NCI-H2107 treated with DMSO at 0.1 percent for 48 hours (cell line): ENCODE results near the gene DCAF15.

Experiments used
- DNase-seq: peaks from one replicate; lab custom pipeline; 2025; ENCODE audit not compliant: unreplicated experiment; lab: John Stamatoyannopoulos, UW

DCAF15 gene

GRCh38 chr19:13974073-13974472 lies 21.8 kb downstream of the DCAF15 start:
- DNase-seq, result no peak

DNA sequence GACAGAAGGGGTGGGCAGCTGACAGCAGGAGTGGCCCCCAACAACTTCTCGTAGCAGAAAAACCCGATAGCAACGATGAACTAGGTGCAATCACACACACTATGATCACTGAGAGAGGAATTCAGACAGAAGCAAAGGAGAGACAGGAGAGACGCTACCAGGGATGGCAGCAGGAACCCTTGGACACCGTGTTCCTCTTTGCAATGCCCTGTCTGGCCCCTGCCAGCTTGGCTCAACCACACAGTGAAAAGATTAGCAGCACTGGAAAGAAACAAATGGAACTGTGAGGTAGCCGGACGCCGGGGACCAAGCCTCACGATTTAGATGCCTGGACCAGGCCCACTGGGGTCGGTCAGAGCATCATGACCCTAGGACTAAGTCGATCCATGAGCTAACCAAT lies 23.6 kb downstream of the DCAF15 start:
- DNase-seq, result no peak

DNA sequence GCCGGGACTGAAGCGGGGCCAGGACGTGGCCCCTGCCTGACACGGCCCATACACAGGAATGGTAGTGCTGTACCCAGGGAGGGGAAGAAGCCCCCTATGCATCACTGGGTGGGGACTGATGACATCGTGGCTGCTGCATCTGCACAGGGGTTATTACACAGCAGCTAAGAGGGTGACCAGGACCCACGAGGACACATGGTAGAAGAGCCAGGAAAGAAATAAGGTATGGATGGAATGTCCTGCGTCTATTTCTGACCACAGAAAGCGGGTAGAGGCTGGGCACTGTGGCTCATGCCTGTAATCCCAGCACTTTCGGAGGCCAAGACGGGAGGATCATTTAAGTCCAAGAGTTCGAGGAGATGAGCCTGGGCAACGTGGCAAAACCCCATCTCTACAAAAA lies 24.1 kb downstream of the DCAF15 start:
- no peak for DNase-seq

GRCh38 chr19:13977803-13978202 lies 25.5 kb downstream of the DCAF15 start:
- no peak for DNase-seq

GRCh38 chr19:13978351-13979243 lies 26.3 kb downstream of the DCAF15 start:
- DNase-seq, result no peak

DNA sequence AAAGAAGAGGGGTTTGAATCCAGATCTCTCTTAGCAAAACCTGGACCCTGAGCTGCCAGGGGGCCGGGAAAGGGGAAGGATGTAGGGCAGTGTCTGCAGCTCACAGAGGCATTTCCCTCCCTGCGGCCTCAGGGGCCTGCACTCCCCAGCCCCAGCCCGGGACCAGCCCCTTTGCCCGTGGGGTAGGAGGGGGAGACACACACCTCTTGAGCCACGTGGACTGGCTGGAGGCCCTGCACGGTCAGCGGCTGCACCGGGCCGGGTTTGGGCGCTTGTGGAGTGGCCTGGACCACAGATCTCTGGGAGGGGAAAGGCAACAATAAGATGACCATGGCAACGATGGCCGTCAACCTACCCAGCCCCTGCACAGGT lies 26.9 kb downstream of the DCAF15 start:
- DNase-seq, result no peak

GRCh38 chr19:13979686-13980085 lies 27.4 kb downstream of the DCAF15 start:
- no peak for DNase-seq

- DNase-seq, result no peak
Measured at GRCh38 chr19:13980340-13980739, 28.0 kb downstream of the DCAF15 start.

DNA sequence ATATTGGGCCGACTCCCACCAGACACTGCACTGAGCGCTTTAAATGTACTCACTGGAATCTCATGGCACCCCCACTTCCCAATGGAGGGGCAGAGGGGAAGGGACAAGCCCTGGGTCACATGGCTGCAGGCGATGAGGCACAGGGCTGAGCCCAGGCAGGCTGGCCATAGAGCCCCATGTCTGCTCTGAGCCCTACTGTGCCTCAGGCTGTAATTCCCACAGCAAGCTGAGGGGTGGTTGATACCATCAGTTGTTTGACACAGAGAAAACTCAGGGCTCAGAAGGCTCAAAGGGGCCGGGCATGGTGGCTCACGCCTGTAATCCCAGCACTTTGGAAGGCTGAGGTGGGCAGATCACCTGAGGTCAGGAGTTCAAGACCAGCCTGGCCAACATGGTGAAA lies 28.7 kb downstream of the DCAF15 start:
- no peak for DNase-seq

DNA sequence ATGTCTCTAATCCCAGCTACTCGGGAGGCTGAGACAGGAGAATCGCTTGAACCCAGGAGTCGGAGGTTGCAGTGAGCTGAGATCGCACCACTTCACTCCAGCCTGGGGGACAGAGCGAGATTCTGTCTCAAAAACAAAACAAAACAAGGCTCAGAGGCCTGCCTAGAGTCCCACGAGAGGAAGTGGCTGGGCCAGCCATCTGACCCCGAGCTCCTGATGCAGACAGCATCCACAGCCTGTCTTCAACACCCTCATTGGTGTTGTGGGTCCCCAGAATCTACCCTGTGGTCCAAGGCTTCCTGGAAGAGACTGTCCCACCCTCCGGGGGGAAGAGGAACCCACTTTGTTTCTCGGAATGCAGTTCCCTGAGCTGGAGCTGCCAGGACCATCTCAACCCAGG lies 29.2 kb downstream of the DCAF15 start:
- DNase-seq, result no peak

GRCh38 chr19:13981988-13982501 lies 29.7 kb downstream of the DCAF15 start:
- DNase-seq, result no peak

DNA sequence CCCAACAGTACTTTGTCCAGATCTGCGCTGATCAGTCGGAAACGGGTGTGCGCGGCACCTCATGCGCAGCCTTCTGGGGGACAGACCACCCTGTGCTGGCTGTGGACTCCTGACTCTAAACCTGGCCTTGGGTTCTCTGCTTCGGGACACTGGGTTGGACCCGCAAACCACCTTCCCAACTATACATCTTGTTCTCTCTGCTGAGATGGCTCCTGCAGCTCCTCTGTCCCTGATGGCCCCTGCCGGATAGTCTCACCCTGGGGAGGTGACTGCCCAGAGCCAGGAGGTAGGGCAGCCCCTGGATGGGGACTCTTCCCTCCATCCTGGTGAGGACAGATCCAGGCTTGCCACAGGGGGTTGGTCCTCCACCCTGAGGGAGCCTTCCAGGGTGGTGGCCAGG lies 30.5 kb downstream of the DCAF15 start:
- no peak for DNase-seq

DNA sequence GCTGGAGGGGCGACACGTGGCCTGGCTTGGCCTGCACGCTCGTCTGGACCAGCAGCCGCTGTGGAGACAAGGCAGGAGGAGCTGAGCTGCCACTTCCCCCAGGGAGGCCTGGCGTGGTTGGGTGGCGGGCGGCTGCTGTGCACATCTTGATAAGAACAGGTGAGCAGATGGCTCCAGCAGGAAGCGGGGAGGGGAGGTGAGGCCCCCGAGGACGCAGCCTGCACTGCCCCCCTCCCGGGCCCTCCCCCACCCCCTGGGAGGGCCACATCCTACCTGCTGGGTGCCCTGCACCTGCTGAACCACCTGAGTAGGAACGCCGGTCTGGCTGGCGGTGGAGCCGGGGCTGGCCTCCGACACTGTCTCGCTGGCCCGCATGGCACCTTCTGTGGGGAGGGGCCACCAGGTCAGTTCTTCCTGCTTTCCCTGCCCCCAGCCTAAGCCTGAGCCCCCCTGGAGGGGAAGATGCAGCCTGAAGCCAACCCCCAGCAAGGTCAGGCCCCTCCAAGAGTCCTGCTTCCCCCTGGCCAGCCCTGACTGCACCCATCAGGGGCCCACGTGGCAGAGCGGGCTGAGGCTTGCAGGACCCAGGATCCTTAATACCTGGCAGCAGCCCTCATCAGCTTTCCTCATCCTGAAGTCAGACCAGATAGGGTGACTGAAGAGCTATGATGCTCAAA lies 31.0 kb downstream of the DCAF15 start:
- DNase-seq, result peak; percentile 63

DNA sequence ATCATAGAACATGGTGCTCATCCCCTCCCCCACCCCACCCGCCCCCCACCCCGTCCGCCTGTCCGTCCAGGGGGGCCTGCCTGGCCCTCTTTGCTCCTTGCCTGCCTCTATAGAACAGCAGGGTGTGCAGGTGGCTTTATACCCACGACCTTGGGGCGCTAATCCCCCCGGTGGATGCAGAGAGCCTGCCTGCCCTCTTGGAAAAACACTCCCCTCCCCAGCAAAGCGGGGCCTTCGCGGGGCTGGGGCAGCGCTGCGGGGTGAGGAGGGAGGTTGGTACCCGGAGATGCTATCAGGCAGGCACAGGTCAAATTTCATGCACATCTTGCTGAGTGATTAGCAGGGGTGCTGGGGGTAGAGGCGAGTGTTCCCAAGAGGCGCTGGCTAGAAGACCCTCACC lies 31.9 kb downstream of the DCAF15 start:
- no peak for DNase-seq

GRCh38 chr19:13984875-13985741 lies 32.8 kb downstream of the DCAF15 start:
- DNase-seq, result peak; percentile 37

DNA sequence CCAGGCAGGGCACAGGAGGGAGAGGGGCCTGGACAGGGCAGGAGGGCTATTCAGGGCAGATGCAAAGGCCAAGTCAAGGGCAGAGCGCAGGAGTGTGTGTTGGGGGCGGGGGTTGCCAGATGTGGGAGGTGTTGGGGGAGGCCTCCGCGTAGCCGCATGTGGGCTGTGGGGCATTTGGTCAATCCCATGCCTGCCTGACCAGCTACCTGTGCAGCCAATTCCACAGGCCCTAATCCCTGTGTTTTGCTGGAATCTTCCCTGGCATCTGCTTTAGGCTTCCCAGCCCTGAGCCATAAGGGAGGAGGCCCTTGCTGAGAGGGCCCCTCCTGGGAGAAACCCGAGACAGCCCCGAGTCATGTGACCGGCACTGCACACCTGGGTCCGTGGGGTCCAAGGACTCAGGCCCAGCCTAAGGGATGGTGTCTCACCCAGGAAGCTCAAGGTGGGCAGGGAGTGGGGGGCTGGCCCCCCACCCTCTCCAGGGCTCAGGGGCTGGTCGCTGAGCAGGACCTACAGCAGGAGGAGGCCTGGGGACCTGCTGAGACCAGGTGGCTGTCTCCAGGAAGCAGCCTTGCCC lies 33.5 kb downstream of the DCAF15 start:
- DNase-seq, result peak; percentile 63

GRCh38 chr19:13986348-13986904 lies 34.1 kb downstream of the DCAF15 start:
- peak; percentile 73 for DNase-seq

DNA sequence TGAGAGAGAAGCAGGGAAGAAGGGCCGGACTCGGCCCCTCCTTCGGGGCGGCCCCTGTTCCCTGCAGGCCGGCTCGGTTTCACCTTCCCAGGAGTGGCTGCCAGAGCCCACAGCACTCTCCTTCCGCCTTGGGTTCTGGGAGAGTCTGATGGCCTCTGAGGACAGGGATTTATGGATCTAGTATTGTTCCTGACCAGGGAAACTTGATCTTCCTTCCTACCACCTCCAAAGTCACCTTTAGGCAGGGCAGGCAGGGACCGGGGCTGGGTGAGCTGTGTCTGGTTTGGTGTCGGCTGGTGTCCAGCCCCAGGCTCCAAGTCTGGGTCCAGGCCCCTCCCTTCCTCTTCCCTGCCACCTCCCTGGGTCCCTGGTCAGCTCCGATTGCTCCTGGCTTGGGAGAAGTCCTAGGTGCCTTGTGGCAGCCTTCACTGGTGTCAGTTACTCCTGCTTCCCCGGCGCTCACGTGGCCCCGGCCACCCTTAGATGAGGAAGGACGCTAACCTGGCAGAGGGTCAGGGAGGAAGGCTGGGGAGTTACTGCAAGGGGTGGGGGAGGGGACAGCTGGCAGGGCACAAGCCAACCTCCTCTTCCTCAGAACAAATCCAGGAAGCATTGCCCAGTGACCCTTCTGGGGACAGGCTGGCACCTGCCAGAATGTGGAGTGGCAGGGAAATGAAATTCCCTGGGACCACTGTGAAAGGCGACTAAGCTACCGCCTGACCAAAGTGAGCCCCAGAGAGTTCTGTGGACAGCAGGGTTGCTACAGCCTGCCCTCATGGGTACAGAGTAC lies 35.0 kb downstream of the DCAF15 start:
- DNase-seq, result no peak

GRCh38 chr19:13989487-13989886 lies 37.2 kb downstream of the DCAF15 start:
- DNase-seq, result no peak

- no peak for DNase-seq
Measured at GRCh38 chr19:13990085-13990484, 37.8 kb downstream of the DCAF15 start.
